GM23338 (cell line): ENCODE measurements around the gene STRIP1. TPM values are rescaled to one million over a fixed set of nuclear protein-coding genes. Genes with fewer than 3 reads are reported as not detected.
A peak's percentile ranks its signal among the peaks of the same experiment; 100 is the strongest.

Experiments
- ATAC-seq: fragments of 200-7000 bp; cut with Tn5 transposase; 3 replicates; pipeline ENCODE4 v1.9.1; 2020
- DNase-seq: peaks from one replicate; pipeline ENCODE4 v3.0.0-alpha.2; 2015; ENCODE audit warnings: low spot score
- H2AFZ ChIP-seq: fragments of 200-600 bp; sonication (generic); 2 replicates; pipeline ENCODE4 v1.8.0; 2016; ENCODE audit warnings: antibody characterized with exemption, mild to moderate bottlenecking, moderate library complexity
- H3F3A ChIP-seq: fragments of 200-600 bp; sonication (generic); replicated peaks from 2 replicates; pipeline ENCODE4 v1.8.0; 2017; ENCODE audit warnings: antibody characterized with exemption, mixed run types, low read depth
- H3K27ac ChIP-seq: fragments of 200-600 bp; sonication (generic); 2 replicates; pipeline ENCODE4 v1.6.1; 2016; ENCODE audit warnings: low read depth
- H3K27me3 ChIP-seq: fragments of 200-600 bp; sonication (generic); 2 replicates; pipeline ENCODE4 v1.8.0; 2016; ENCODE audit warnings: mild to moderate bottlenecking, mixed run types, moderate library complexity; ENCODE audit not compliant: insufficient read depth
- H3K36me3 ChIP-seq: fragments of 200-600 bp; sonication (generic); 2 replicates; pipeline ENCODE4 v1.8.0; 2016; ENCODE audit warnings: mild to moderate bottlenecking; ENCODE audit not compliant: insufficient read depth
- H3K4me1 ChIP-seq: fragments of 200-600 bp; sonication (generic); 2 replicates; pipeline ENCODE4 v1.8.0; 2016; ENCODE audit warnings: mild to moderate bottlenecking, moderate library complexity; ENCODE audit not compliant: insufficient read depth
- H3K4me2 ChIP-seq: fragments of 200-600 bp; sonication (generic); 2 replicates; pipeline ENCODE4 v1.7.1; 2017; ENCODE audit warnings: mixed run types
- H3K4me3 ChIP-seq: fragments of 200-600 bp; sonication (generic); 2 replicates; pipeline ENCODE4 v1.6.1; 2016; ENCODE audit warnings: mixed run types
- H3K79me2 ChIP-seq: fragments of 200-600 bp; sonication (generic); replicated peaks from 2 replicates; pipeline ENCODE4 v1.8.0; 2017; ENCODE audit warnings: mild to moderate bottlenecking; ENCODE audit not compliant: insufficient read depth
- H3K9me2 ChIP-seq: fragments of 200-600 bp; sonication (generic); 2 replicates; pipeline ENCODE4 v1.8.0; 2017; ENCODE audit not compliant: insufficient read depth
- H4K20me1 ChIP-seq: fragments of 200-600 bp; sonication (generic); replicated peaks from 2 replicates; pipeline ENCODE4 v1.8.0; 2017; ENCODE audit warnings: mild to moderate bottlenecking; ENCODE audit not compliant: insufficient read depth
- H3K27ac Mint-ChIP-seq: 2 replicates; pipeline ENCODE4 v1.8.0; 2020; ENCODE audit warnings: inconsistent platforms, mild to moderate bottlenecking, moderate library complexity, mixed read lengths
- H3K27me3 Mint-ChIP-seq: 3 replicates; pipeline ENCODE4 v1.8.0; 2022; ENCODE audit warnings: low read depth, mild to moderate bottlenecking, moderate library complexity, mixed read lengths, inconsistent platforms; ENCODE audit not compliant: insufficient read depth, poor library complexity
- H3K36me3 Mint-ChIP-seq: 3 replicates; pipeline ENCODE4 v1.8.0; 2021; ENCODE audit warnings: low read depth, mild to moderate bottlenecking, inconsistent platforms, moderate library complexity, mixed read lengths
- H3K4me1 Mint-ChIP-seq: 3 replicates; pipeline ENCODE4 v1.8.0; 2020; ENCODE audit warnings: mild to moderate bottlenecking, inconsistent platforms, mixed read lengths
- H3K4me3 Mint-ChIP-seq: 3 replicates; pipeline ENCODE4 v1.8.0; 2021; ENCODE audit warnings: moderate library complexity, mild to moderate bottlenecking, inconsistent platforms, mixed read lengths
- H3K9me3 Mint-ChIP-seq: 3 replicates; pipeline ENCODE4 v1.8.0; 2020; ENCODE audit warnings: moderate library complexity, mild to moderate bottlenecking, inconsistent platforms, mixed read lengths
- CTCF ChIP-seq, 2 experiments: fragments of 200-600 bp in 1 of 2; sonication (generic) in 1 of 2; conservative IDR thresholded peaks; 2 replicates each; pipeline versions ENCODE4 v1.5.1 to v1.6.1; 2016 to 2017; ENCODE audit warnings: antibody characterized with exemption in 2 of 2, low read depth in 2 of 2, mild to moderate bottlenecking in 2 of 2, moderate library complexity in 1 of 2
- ETS1 ChIP-seq: IDR thresholded peaks from 2 replicates; pipeline ENCODE4 v1.6.1; 2016; ENCODE audit warnings: antibody characterized with exemption
- EZH2 ChIP-seq: fragments of 200-600 bp; sonication (generic); IDR thresholded peaks from one replicate; pipeline ENCODE4 v1.8.0; 2017; ENCODE audit warnings: antibody characterized with exemption, mild to moderate bottlenecking, low read depth; ENCODE audit not compliant: unreplicated experiment
- NANOG ChIP-seq: IDR thresholded peaks from 2 replicates; pipeline ENCODE4 v1.6.1; 2016; ENCODE audit warnings: antibody characterized with exemption, borderline replicate concordance
- STAT1 ChIP-seq: IDR thresholded peaks from one replicate; pipeline ENCODE4 v1.6.1; 2016; ENCODE audit warnings: antibody characterized with exemption; ENCODE audit not compliant: unreplicated experiment
- ZNF114 ChIP-seq: fragments of 250-450 bp; sonication (Bioruptor Pico); IDR thresholded peaks from 2 replicates; pipeline ENCODE4 v1.5.0; 2020; ENCODE audit warnings: mild to moderate bottlenecking, moderate library complexity
- polyA plus RNA-seq: library from polyadenylated mRNA; unstranded; fragments of >200 nt; fragmentation: Nextera tagmentation; extraction: Ambion mirVana; gene quantifications from 2 replicates; pipeline ENCODE4 v1.2.1, GENCODE V29; 2016
- total RNA-seq: library from RNA; depleted of rRNA; stranded (reverse); fragments of >200 nt; shearing (Covaris generic); gene quantifications from 2 replicates; pipeline ENCODE4 v1.2.3, GENCODE V29; 2014

STRIP1 gene
- total and polyA plus RNA-seq, 2 experiments from 2014 or later: 17.2 to 50.6 TPM

GRCh38 chr1:110011527-110012041 is 22.8 kb upstream of the STRIP1 start:
- H3K4me1 Mint-ChIP-seq: peaks cover 14% of the 10 kb centered on the region
- no peaks in the 10 kb centered on the region for H3F3A ChIP-seq

GRCh38 chr1:110012100-110012780 is 22.2 kb upstream of the STRIP1 start:
- Mint-ChIP-seq H3K9me3 (no peaks in the 10 kb centered on the region), H3K27ac (no peak overlapping the region), H3K4me3 (no peak overlapping the region; the same call in 2 of the 3 replicates), H3K4me1 (peaks cover 8% of the 10 kb centered on the region), H3K36me3 (peaks cover 73% of the 10 kb centered on the region), H3K27me3 (no peaks in the 10 kb centered on the region)
- Histone ChIP-seq H3K4me2 (no peak overlapping the region), H3K27me3 (no peaks in the 10 kb centered on the region), H3K27ac (no peak overlapping the region), H2AFZ (no peak overlapping the region), H3K36me3 (peaks cover 58% of the 10 kb centered on the region), H4K20me1 (peaks cover 5% of the 10 kb centered on the region; the same call in 1 of the 2 replicates), H3K4me1 (peaks cover 3% of the 10 kb centered on the region; the same call in 1 of the 2 replicates), H3K79me2 (peaks cover 11% of the 10 kb centered on the region; the same call in 1 of the 2 replicates), H3F3A (no peaks in the 10 kb centered on the region), H3K9me2 (no peaks in the 10 kb centered on the region), H3K4me3 (no peak overlapping the region)
- DNase-seq (no peak), ATAC-seq (no peak)
- TF ChIP-seq ETS1 (no peak), NANOG (no peak), ZNF114 (no peak), EZH2 (no peak), CTCF (conservative IDR thresholded peaks at IDR 0.05; ENCODE audit: low read depth in 2 of 2) (no peak)

More at GRCh38 chr1:110011527-110012041, 22.8 kb upstream of the STRIP1 start:
- Histone ChIP-seq H3K4me3 (no peak overlapping the region), H3K36me3 (peaks cover 55% of the 10 kb centered on the region), H4K20me1 (peaks cover 9% of the 10 kb centered on the region; the same call in 1 of the 2 replicates), H3K79me2 (peaks cover 15% of the 10 kb centered on the region; the same call in 1 of the 2 replicates), H2AFZ (no peak overlapping the region), H3K4me1 (peaks cover 10% of the 10 kb centered on the region), H3K27ac (no peak overlapping the region), H3K9me2 (no peaks in the 10 kb centered on the region), H3K27me3 (no peaks in the 10 kb centered on the region), H3K4me2 (no peak overlapping the region)
- Mint-ChIP-seq H3K9me3 (no peaks in the 10 kb centered on the region), H3K4me3 (no peak overlapping the region), H3K27ac (no peak overlapping the region), H3K36me3 (peaks cover 67% of the 10 kb centered on the region), H3K27me3 (no peaks in the 10 kb centered on the region)
- ATAC-seq (peak; percentile 89), DNase-seq (peak; percentile 69)
- no peak for TF ChIP-seq STAT1
- peak; percentile 60 to 68 for TF ChIP-seq CTCF (conservative IDR thresholded peaks at IDR 0.05; ENCODE audit: low read depth in 2 of 2)
